ENCODE results near the gene VPS37D.

- TF ChIP-seq EZH2 (IDR thresholded peaks at IDR 0.05; ENCODE audit: low read depth, unreplicated experiment): no peak
- TF ChIP-seq CTCF (conservative IDR thresholded peaks at IDR 0.05; ENCODE audit: low read depth in 2 of 2): no peak
- TF ChIP-seq REST (IDR thresholded peaks at IDR 0.05; ENCODE audit: unreplicated experiment): no peak
- TF ChIP-seq CREB1 (CRISPR knock-in tag; IDR thresholded peaks at IDR 0.05; ENCODE audit: low read depth): no peak
- TF ChIP-seq POLR2AphosphoS5 (IDR thresholded peaks at IDR 0.05; ENCODE audit: low read depth): no peak
- TF ChIP-seq ETS1 (IDR thresholded peaks at IDR 0.05): no peak
- TF ChIP-seq ZNF331 (CRISPR knock-in tag; IDR thresholded peaks at IDR 0.05; ENCODE audit: low read depth): no peak
- no peak for TF ChIP-seq EZH2phosphoT487 (IDR thresholded peaks at IDR 0.05; ENCODE audit: unreplicated experiment)
These were observed 17.1 kb upstream of the VPS37D start for GRCh38 chr7:73650524-73650923.

All from GM23338 (cell line).